Ishikawa (cell line): ENCODE data around the gene ANTXR1.

Source experiments
- CEBPB ChIP-seq: IDR thresholded peaks from 2 replicates; pipeline ENCODE4 v1.6.1; 2012
- CREB1 ChIP-seq: IDR thresholded peaks from 2 replicates; pipeline ENCODE4 v1.6.1; 2012; ENCODE audit warnings: low read depth
- EGR1 ChIP-seq: IDR thresholded peaks from 2 replicates; pipeline ENCODE4 v1.6.1; 2012
- EP300 ChIP-seq: IDR thresholded peaks from 2 replicates; pipeline ENCODE4 v1.6.1; 2012; ENCODE audit warnings: borderline replicate concordance
- NFIC ChIP-seq: IDR thresholded peaks from 2 replicates; pipeline ENCODE4 v1.6.1; 2012
- RAD21 ChIP-seq: IDR thresholded peaks from 2 replicates; pipeline ENCODE4 v1.6.1; 2012; ENCODE audit warnings: low read depth
- TCF12 ChIP-seq: IDR thresholded peaks from 2 replicates; pipeline ENCODE4 v1.6.1; 2012; ENCODE audit warnings: low read depth
- TEAD4 ChIP-seq: IDR thresholded peaks from 2 replicates; pipeline ENCODE4 v1.6.1; 2012
- YY1 ChIP-seq: IDR thresholded peaks from 2 replicates; pipeline ENCODE4 v1.6.1; 2012; ENCODE audit warnings: low read depth
- TF ChIP-seq, protein P1 (sequence below): IDR thresholded peaks from 2 replicates; pipeline ENCODE4 v1.6.1; 2012
- TF ChIP-seq, protein P2 (sequence below): IDR thresholded peaks from 2 replicates; pipeline ENCODE4 v1.6.1; 2012

- no peak for TF ChIP-seq TCF12
- TF ChIP-seq, protein P1, sequence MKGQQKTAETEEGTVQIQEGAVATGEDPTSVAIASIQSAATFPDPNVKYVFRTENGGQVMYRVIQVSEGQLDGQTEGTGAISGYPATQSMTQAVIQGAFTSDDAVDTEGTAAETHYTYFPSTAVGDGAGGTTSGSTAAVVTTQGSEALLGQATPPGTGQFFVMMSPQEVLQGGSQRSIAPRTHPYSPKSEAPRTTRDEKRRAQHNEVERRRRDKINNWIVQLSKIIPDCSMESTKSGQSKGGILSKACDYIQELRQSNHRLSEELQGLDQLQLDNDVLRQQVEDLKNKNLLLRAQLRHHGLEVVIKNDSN = no peak
- TF ChIP-seq, protein P2, sequence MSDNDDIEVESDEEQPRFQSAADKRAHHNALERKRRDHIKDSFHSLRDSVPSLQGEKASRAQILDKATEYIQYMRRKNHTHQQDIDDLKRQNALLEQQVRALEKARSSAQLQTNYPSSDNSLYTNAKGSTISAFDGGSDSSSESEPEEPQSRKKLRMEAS = no peak
- no peak for TF ChIP-seq CREB1
- no peak for TF ChIP-seq EP300
- TF ChIP-seq CEBPB = no peak
- TF ChIP-seq NFIC = no peak
- TF ChIP-seq RAD21 = no peak
- no peak for TF ChIP-seq TEAD4
- no peak for TF ChIP-seq YY1
- TF ChIP-seq EGR1 = no peak
Observed at GRCh38 chr2:69151931-69152330, 139.0 kb downstream of the ANTXR1 start.
